HEK293 (cell line): ENCODE measurements around the gene FNDC11.

Source experiments
- CTCF ChIA-PET: fragments of 350-600 bp; formaldehyde crosslinking; extraction: SDS; loops from one replicate; lab custom pipeline; 2021; ENCODE audit warnings: antibody characterized with exemption; lab: Yijun Ruan, JAX
- POLR2A ChIA-PET: fragments of 300-600 bp; formaldehyde crosslinking; extraction: SDS; loops from one replicate; lab custom pipeline; 2020; ENCODE audit warnings: antibody characterized with exemption, inconsistent platforms; lab: Yijun Ruan, JAX
- H3K27ac ChIP-seq: fragments of 200-500 bp; sonication (Bioruptor generic); 2 replicates; pipeline ENCODE4 v1.5.1; 2014; ENCODE audit warnings: low read depth, low read length, control low read depth, inconsistent platforms; ENCODE audit errors: extremely low read depth
- H3K36me3 ChIP-seq, 2 experiments: fragments of 200-500 bp in 1 of 2; sonication (Bioruptor generic) in 1 of 2; 1 replicate in 1 of 2; 2 replicates in 1 of 2; pipeline ENCODE4 v1.5.1; 2014 to 2017; ENCODE audit warnings: inconsistent platforms in 2 of 2, low read length in 2 of 2; ENCODE audit not compliant: control insufficient read depth in 2 of 2, insufficient read depth in 1 of 2
- H3K4me1 ChIP-seq: fragments of 200-500 bp; sonication (Bioruptor generic); 2 replicates; pipeline ENCODE4 v1.5.1; 2014; ENCODE audit warnings: mild to moderate bottlenecking, low read length, inconsistent platforms; ENCODE audit not compliant: control insufficient read depth, insufficient read depth
- H3K4me3 ChIP-seq: 2 replicates; pipeline ENCODE4 v1.5.1; 2011; ENCODE audit warnings: low read depth, mild to moderate bottlenecking, control low read depth, low read length, moderate library complexity
- H3K9me3 ChIP-seq: fragments of 200-500 bp; sonication (Bioruptor generic); 2 replicates; pipeline ENCODE4 v1.5.1; 2014; ENCODE audit warnings: low read depth, low read length, inconsistent platforms; ENCODE audit not compliant: control insufficient read depth, insufficient read depth
- HOXC10 ChIP-seq: sonication (generic); formaldehyde crosslinking; IDR thresholded peaks from 2 replicates; pipeline ENCODE4 v1.8.1; 2023; ENCODE audit warnings: mild to moderate bottlenecking, missing genetic modification reagents
- REST ChIP-seq: fragments of 450-650 bp; formaldehyde crosslinking; IDR thresholded peaks from 2 replicates; pipeline ENCODE4 v1.5.1; 2016; ENCODE audit warnings: missing biosample characterization, missing genetic modification characterization
- TCF7L2 ChIP-seq: IDR thresholded peaks from 2 replicates; pipeline ENCODE4 v1.6.1; 2011; ENCODE audit warnings: low read depth, mild to moderate bottlenecking, inconsistent platforms, low read length, moderate library complexity, borderline replicate concordance
- YY1 ChIP-seq: fragments of 450-650 bp; formaldehyde crosslinking; IDR thresholded peaks from 2 replicates; pipeline ENCODE4 v1.5.1; 2018; ENCODE audit warnings: missing biosample characterization, missing genetic modification characterization
- ZBTB7A ChIP-seq: fragments of 450-650 bp; formaldehyde crosslinking; IDR thresholded peaks from 2 replicates; pipeline ENCODE4 v1.5.1; 2016; ENCODE audit warnings: low read depth, missing biosample characterization, missing genetic modification characterization
- ZFP69B ChIP-seq: fragments of 450-650 bp; formaldehyde crosslinking; IDR thresholded peaks from 2 replicates; pipeline ENCODE4 v1.5.1; 2016; ENCODE audit warnings: missing biosample characterization, missing genetic modification characterization
- ZNF121 ChIP-seq: fragments of 450-650 bp; formaldehyde crosslinking; IDR thresholded peaks from 2 replicates; pipeline ENCODE4 v1.5.1; 2016; ENCODE audit warnings: missing biosample characterization, missing genetic modification characterization
- ZNF133 ChIP-seq: fragments of 450-650 bp; formaldehyde crosslinking; IDR thresholded peaks from 2 replicates; pipeline ENCODE4 v1.5.1; 2016; ENCODE audit warnings: missing biosample characterization, missing genetic modification characterization
- ZNF214 ChIP-seq: fragments of 450-650 bp; formaldehyde crosslinking; IDR thresholded peaks from 2 replicates; pipeline ENCODE4 v1.5.1; 2017; ENCODE audit warnings: missing biosample characterization, mild to moderate bottlenecking, missing genetic modification characterization, borderline replicate concordance
- ZNF23 ChIP-seq: fragments of 450-650 bp; formaldehyde crosslinking; IDR thresholded peaks from 2 replicates; pipeline ENCODE4 v1.5.1; 2016; ENCODE audit warnings: missing biosample characterization, missing genetic modification characterization, borderline replicate concordance
- ZNF248 ChIP-seq: fragments of 450-650 bp; formaldehyde crosslinking; IDR thresholded peaks from 2 replicates; pipeline ENCODE4 v1.5.1; 2017; ENCODE audit warnings: missing biosample characterization, missing genetic modification characterization
- ZNF292 ChIP-seq: fragments of 450-650 bp; formaldehyde crosslinking; IDR thresholded peaks from 2 replicates; pipeline ENCODE4 v1.5.1; 2016; ENCODE audit warnings: low read depth, missing biosample characterization, missing genetic modification characterization, borderline replicate concordance
- ZNF341 ChIP-seq: fragments of 450-650 bp; formaldehyde crosslinking; IDR thresholded peaks from 2 replicates; pipeline ENCODE4; 2016; ENCODE audit warnings: low read depth, missing biosample characterization, missing genetic modification characterization
- ZNF501 ChIP-seq: fragments of 450-650 bp; formaldehyde crosslinking; IDR thresholded peaks from 2 replicates; pipeline ENCODE4 v1.5.1; 2016; ENCODE audit warnings: missing biosample characterization, missing genetic modification characterization
- ZNF549 ChIP-seq: fragments of 450-650 bp; IDR thresholded peaks from 2 replicates; pipeline ENCODE4 v1.5.1; 2018; ENCODE audit warnings: missing biosample characterization, missing genetic modification characterization, mild to moderate bottlenecking, inconsistent platforms, moderate library complexity
- ZNF561 ChIP-seq: fragments of 450-650 bp; IDR thresholded peaks from 2 replicates; pipeline ENCODE4 v1.5.1; 2018; ENCODE audit warnings: missing biosample characterization, missing genetic modification characterization, borderline replicate concordance
- ZNF747 ChIP-seq: fragments of 450-650 bp; formaldehyde crosslinking; IDR thresholded peaks from 2 replicates; pipeline ENCODE4 v1.5.1; 2016; ENCODE audit warnings: missing biosample characterization, missing genetic modification characterization
- TF ChIP-seq, protein P1 (sequence below): fragments of 450-650 bp; formaldehyde crosslinking; IDR thresholded peaks from 2 replicates; pipeline ENCODE4 v1.5.1; 2016; ENCODE audit warnings: missing biosample characterization, missing genetic modification characterization
- TF ChIP-seq, protein P2 (sequence below): fragments of 450-650 bp; formaldehyde crosslinking; IDR thresholded peaks from 2 replicates; pipeline ENCODE4 v1.5.1; 2017; ENCODE audit warnings: missing biosample characterization, missing genetic modification characterization

Gene FNDC11

DNA sequence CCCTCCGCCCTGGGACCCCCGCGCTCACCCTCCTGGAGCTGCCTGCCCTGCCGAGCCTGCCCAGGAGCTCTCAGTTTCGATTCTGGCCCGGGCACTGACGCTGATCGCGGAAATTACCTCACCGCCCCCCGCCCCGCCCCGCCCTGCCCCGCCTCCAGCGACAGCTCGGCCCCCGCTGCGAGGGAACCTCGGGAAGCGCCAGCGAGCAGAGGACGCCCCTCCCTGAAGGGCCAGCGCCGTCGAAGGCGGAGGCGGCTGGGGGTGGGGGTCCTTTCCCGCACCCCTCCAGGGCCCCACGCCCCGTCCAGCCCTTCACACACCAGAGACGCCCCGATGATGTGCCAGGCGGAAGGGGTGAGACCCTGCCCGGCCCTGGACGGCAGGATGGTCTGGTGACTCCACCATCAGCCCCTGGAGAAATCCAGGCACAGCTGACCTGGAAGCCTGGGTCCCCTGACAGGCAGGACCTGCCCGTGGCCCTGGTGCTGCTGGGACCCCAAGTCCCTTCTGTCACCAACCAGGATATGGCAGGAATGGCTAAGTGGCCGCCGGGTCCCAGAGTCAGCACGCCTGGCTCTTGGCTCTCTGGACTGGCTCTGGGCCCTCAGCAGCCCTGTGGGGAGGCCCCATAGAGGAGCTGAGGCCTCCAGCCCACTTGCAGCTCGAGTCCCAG lies 20.3 kb downstream of the FNDC11 start, which contains the start of gene HELZ2 (continued):
- no peak for TF ChIP-seq HOXC10 (CRISPR knock-in tag)
- no peak for TF ChIP-seq ZNF292
- no peak for TF ChIP-seq ZNF214 (tag by site-specific recombination)
- TF ChIP-seq, all 188 proteins: peak for 33

- Histone ChIP-seq H3K4me3 (no peak overlapping the region), H3K4me1 (0 out of 2 replicates have a peak, but pooled peaks cover 3% of the 10 kb centered on the region), H3K27ac (no peak overlapping the region), H3K9me3 (no peaks in the 10 kb centered on the region), H3K36me3 (peaks cover 0 to 3% of the 10 kb centered on the region in 2 experiments; a peak in 1 of 3 replicates)
- ChIA-PET CTCF (interaction anchor here (0.5 to 0.7 kb wide), 2 partner anchors 22 to 545 kb away, joined by 3 to 4 read pairs; no protein-coding TSS in a partner anchor), POLR2A (interaction anchor here (0.7 to 1.9 kb wide), 6 partner anchors 14 to 290 kb away, joined by 3 to 7 read pairs (median 4); partner anchors contain the start of genes GMEB2, RTEL1, STMN3 and TPD52L2)
- peak; percentile 87 for TF ChIP-seq REST (tag by site-specific recombination)
- peak; percentile 97 for TF ChIP-seq ZNF121 (tag by site-specific recombination)
- no peak for TF ChIP-seq ZNF133 (tag by site-specific recombination)
- TF ChIP-seq ZNF561 (tag by site-specific recombination), result no peak
- TF ChIP-seq ZNF747 (tag by site-specific recombination), result no peak
- TF ChIP-seq TCF7L2, result no peak
- TF ChIP-seq YY1, result no peak
- TF ChIP-seq ZNF501 (tag by site-specific recombination), result no peak
- TF ChIP-seq, protein P1, sequence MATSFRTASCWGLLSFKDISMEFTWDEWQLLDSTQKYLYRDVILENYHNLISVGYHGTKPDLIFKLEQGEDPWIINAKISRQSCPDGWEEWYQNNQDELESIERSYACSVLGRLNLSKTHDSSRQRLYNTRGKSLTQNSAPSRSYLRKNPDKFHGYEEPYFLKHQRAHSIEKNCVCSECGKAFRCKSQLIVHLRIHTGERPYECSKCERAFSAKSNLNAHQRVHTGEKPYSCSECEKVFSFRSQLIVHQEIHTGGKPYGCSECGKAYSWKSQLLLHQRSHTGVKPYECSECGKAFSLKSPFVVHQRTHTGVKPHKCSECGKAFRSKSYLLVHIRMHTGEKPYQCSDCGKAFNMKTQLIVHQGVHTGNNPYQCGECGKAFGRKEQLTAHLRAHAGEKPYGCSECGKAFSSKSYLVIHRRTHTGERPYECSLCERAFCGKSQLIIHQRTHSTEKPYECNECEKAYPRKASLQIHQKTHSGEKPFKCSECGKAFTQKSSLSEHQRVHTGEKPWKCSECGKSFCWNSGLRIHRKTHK (tag by site-specific recombination), result no peak
- no peak for TF ChIP-seq ZNF549 (tag by site-specific recombination)
- TF ChIP-seq, protein P2, sequence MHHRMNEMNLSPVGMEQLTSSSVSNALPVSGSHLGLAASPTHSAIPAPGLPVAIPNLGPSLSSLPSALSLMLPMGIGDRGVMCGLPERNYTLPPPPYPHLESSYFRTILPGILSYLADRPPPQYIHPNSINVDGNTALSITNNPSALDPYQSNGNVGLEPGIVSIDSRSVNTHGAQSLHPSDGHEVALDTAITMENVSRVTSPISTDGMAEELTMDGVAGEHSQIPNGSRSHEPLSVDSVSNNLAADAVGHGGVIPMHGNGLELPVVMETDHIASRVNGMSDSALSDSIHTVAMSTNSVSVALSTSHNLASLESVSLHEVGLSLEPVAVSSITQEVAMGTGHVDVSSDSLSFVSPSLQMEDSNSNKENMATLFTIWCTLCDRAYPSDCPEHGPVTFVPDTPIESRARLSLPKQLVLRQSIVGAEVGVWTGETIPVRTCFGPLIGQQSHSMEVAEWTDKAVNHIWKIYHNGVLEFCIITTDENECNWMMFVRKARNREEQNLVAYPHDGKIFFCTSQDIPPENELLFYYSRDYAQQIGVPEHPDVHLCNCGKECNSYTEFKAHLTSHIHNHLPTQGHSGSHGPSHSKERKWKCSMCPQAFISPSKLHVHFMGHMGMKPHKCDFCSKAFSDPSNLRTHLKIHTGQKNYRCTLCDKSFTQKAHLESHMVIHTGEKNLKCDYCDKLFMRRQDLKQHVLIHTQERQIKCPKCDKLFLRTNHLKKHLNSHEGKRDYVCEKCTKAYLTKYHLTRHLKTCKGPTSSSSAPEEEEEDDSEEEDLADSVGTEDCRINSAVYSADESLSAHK, result no peak
- no peak for TF ChIP-seq ZNF23 (tag by site-specific recombination)
- no peak for TF ChIP-seq ZNF341 (tag by site-specific recombination)
- no peak for TF ChIP-seq ZNF248 (tag by site-specific recombination)
- TF ChIP-seq ZFP69B (tag by site-specific recombination), result 0 out of 2 replicates have a peak, but pooled peaks have one; percentile 12
- TF ChIP-seq ZBTB7A (tag by site-specific recombination), result no peak
- TF ChIP-seq, all 188 proteins: peak for 3
Observed at GRCh38 chr20:63574829-63575743, 21.1 kb downstream of the FNDC11 start.
